Upper lobe of left lung (tissue), 6 donors: ENCODE measurements around the gene USP22. TPM values are rescaled to one million over a fixed set of nuclear protein-coding genes. Genes with fewer than 3 reads are reported as not detected.

Experiments
- ATAC-seq, 2 donors: fragments of 200-7000 bp; cut with Tn5 transposase; one replicate each; pipeline ENCODE4 v1.9.1; 2022; ENCODE audit warnings: mild to moderate bottlenecking in 2 of 2, moderate library complexity in 2 of 2; ENCODE audit not compliant: low FRiP score in 2 of 2
- DNase-seq, 2 donors: peaks; one replicate each; pipeline ENCODE4 v3.0.0-alpha.2; 2019 to 2020
- H3K27ac ChIP-seq, 4 donors: fragments of 200-600 bp; sonication (generic); one replicate each; pipeline ENCODE4 v1.5.1; 2016 to 2019
- H3K27me3 ChIP-seq, 4 donors: fragments of 200-600 bp; sonication (generic); one replicate each; pipeline ENCODE4 v1.5.1; 2017 to 2019
- H3K36me3 ChIP-seq, 4 donors: fragments of 200-600 bp; sonication (generic); one replicate each; pipeline ENCODE4 v1.5.1; 2016 to 2019
- H3K4me1 ChIP-seq, 4 donors: fragments of 200-600 bp; sonication (generic); one replicate each; pipeline ENCODE4 v1.5.1; 2018 to 2019
- H3K4me3 ChIP-seq, 4 donors: fragments of 200-600 bp; sonication (generic); one replicate each; pipeline ENCODE4 v1.5.1; 2017 to 2019; ENCODE audit warnings: mild to moderate bottlenecking in 2 of 4, moderate library complexity in 1 of 4
- H3K9me3 ChIP-seq, 4 donors: fragments of 200-600 bp; sonication (generic); one replicate each; pipeline ENCODE4 v1.5.1; 2018 to 2019
- EP300 ChIP-seq, 4 donors: sonication (generic); formaldehyde crosslinking; IDR thresholded peaks; one replicate each; pipeline ENCODE4 v1.5.1; 2017; ENCODE audit warnings: antibody characterized with exemption in 4 of 4, control low read depth in 2 of 4
- POLR2A ChIP-seq, 4 donors: fragments of 450-650 bp; IDR thresholded peaks; one replicate each; pipeline ENCODE4 v1.5.1; 2016 to 2017; ENCODE audit warnings: antibody characterized with exemption in 4 of 4, mild to moderate bottlenecking in 2 of 4
- POLR2AphosphoS5 ChIP-seq, 2 donors: sonication (generic); formaldehyde crosslinking; IDR thresholded peaks; one replicate each; pipeline ENCODE4 v1.5.1; 2017; ENCODE audit warnings: antibody characterized with exemption in 2 of 2
- WGBS, 2 donors: methylation state at CpG; one replicate each; pipeline ENCODE4 v1.1.5; 2017 to 2018; 5-methylcytosine and 5-hydroxymethylcytosine counted together
- total RNA-seq, 6 donors: library from RNA; depleted of rRNA in 4 of 6; stranded (reverse); fragments of >200 nt in 4 of 6; gene quantifications; one replicate each; pipeline versions ENCODE4 v1.1.0 to v1.2.1, GENCODE V29; 2016 to 2021
- TF ChIP-seq, protein P1 (sequence below), 6 experiments: fragments of 450-650 bp in 4 of 6; fragments of 200-600 bp in 2 of 6; sonication (generic) in 2 of 6; IDR thresholded peaks; one replicate each; pipeline ENCODE4 v1.5.1; 2016 to 2019; ENCODE audit warnings: antibody characterized with exemption in 6 of 6
- donor health status: DM: no; HTN: no; CAD: no; lungs with moderate emphysema.
- donor health status: DM: no; HTN: yes; CAD: no; lungs with severe emphysema.

Gene USP22
- total RNA-seq, 6 donors from 2014 or later, result 134 to 302 (median 177) TPM

DNA sequence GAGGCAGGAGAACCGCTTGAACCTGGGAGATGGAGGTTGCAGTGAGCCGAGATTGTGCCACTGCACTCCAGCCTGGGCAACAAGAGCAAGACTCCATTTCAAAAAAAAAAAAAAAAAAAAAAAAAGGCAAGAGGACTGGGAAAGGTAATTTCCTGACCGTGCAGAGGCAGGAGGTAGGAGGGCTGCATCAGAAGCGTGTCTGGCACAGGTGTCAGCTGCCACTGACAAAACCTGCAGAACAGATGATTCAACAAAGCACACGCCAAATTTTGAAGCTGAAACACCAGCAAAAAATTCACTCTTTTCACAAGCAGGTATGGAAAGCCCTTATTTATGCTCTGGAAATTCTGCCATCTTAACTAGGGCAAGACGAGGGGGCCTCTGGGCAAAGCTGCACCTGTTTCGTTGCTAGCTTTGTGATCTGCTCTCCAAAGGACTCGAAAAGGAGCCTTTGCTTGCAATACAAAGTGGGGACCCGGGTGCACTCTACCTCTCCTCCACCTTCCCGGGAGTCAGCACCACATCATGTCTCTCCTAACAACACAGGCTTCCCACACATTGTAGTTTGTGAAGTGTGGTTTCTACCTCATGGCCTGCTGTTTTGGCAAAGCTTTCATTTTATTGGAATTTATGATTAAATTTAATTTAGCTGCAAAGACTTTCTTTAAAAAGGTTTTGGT is 33.7 kb downstream of the USP22 start:
- H3K9me3 ChIP-seq, result no peaks in the 10 kb centered on the region
- H3K27me3 ChIP-seq, result no peaks in the 10 kb centered on the region
- no peak for ATAC-seq
- WGBS, 2 donors, result 84 to 88% methylated on average over 10 of the region's 10 CpGs
- H3K27ac ChIP-seq, result no peak overlapping the region
- H3K4me3 ChIP-seq, result no peak overlapping the region
- peaks cover 72 to 100% (median 95%) of the 10 kb centered on the region in 4 donors for H3K36me3 ChIP-seq
- no peak for TF ChIP-seq EP300 (IDR thresholded peaks at IDR 0.05)
- TF ChIP-seq, protein P1, sequence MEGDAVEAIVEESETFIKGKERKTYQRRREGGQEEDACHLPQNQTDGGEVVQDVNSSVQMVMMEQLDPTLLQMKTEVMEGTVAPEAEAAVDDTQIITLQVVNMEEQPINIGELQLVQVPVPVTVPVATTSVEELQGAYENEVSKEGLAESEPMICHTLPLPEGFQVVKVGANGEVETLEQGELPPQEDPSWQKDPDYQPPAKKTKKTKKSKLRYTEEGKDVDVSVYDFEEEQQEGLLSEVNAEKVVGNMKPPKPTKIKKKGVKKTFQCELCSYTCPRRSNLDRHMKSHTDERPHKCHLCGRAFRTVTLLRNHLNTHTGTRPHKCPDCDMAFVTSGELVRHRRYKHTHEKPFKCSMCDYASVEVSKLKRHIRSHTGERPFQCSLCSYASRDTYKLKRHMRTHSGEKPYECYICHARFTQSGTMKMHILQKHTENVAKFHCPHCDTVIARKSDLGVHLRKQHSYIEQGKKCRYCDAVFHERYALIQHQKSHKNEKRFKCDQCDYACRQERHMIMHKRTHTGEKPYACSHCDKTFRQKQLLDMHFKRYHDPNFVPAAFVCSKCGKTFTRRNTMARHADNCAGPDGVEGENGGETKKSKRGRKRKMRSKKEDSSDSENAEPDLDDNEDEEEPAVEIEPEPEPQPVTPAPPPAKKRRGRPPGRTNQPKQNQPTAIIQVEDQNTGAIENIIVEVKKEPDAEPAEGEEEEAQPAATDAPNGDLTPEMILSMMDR (IDR thresholded peaks at IDR 0.05), result no peak
- no peak for TF ChIP-seq POLR2A (IDR thresholded peaks at IDR 0.05)
- no peak for TF ChIP-seq POLR2AphosphoS5 (IDR thresholded peaks at IDR 0.05)
- DNase-seq, result no peak
- peaks cover 0 to 3% (median 0%) of the 10 kb centered on the region in 4 donors for H3K4me1 ChIP-seq

DNA sequence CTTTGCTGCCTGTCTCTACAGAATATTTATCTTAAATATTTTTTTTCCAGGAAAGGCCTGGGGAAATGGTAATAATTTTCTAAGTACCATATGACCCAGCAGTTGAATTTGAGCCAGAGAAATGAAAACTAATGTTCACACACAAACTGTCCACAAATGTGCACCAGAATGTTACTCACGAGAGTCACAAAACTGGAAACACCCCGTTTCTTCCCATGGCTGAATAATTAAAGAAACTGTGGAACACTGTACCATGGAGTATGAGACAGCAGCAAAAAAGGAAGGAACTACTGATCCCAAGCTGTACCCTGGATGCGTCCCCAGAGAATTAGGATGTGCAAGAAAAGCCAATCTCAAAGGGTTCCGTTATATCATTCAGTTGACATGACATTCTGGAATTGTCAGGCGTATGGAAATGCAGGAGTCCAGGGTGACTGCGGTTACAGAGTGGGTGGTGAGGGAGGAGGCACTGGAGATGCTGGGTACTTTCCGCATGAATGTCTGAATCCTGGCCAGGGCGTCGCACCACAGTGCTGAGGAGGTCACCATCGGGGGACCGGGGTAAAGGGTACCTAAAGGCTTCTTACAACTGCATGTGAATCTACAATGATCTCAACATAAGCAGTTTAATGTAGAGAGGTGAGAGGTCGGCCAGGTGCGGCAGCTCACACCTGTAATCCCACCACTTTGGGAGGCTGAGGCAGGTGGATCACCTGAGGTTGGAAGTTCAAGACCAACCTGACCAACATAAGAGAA is 34.5 kb downstream of the USP22 start:
- no peaks in the 10 kb centered on the region for H3K27me3 ChIP-seq
- H3K9me3 ChIP-seq, result no peaks in the 10 kb centered on the region
- H3K4me1 ChIP-seq, result peaks cover 0 to 3% (median 0%) of the 10 kb centered on the region in 4 donors
- no peak overlapping the region for H3K4me3 ChIP-seq
- H3K36me3 ChIP-seq, result peaks cover 77 to 100% (median 95%) of the 10 kb centered on the region in 4 donors
- WGBS, 2 donors, result 87 to 93% methylated on average over 13 of the region's 13 CpGs
- DNase-seq, result no peak
- TF ChIP-seq POLR2A (IDR thresholded peaks at IDR 0.05), result no peak
- TF ChIP-seq EP300 (IDR thresholded peaks at IDR 0.05), result no peak
- TF ChIP-seq, protein P1 (IDR thresholded peaks at IDR 0.05), result no peak
- no peak for TF ChIP-seq POLR2AphosphoS5 (IDR thresholded peaks at IDR 0.05)
- H3K27ac ChIP-seq, result no peak overlapping the region
- ATAC-seq, result no peak

DNA sequence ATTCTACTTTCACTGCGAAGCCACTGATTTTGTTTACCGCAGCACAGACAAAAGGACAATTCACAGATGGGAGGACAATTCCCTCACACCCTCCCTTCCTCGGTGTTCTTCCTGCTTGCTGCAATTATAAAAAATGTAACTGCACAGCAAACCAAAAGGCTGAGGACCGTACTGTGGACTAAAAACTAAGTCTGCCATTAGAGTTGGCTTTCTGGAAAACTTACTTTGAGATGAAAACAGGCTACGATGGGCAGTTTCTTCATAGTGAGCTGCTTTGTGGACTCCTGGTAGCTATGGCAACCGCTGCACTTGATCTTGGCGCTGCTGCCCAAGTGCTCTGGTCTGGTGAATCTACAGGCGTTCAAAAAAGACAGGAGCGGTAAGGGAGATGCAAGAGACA is 35.2 kb downstream of the USP22 start:
- no peak for TF ChIP-seq EP300 (IDR thresholded peaks at IDR 0.05)
- TF ChIP-seq, protein P1 (IDR thresholded peaks at IDR 0.05), result no peak
- TF ChIP-seq POLR2AphosphoS5 (IDR thresholded peaks at IDR 0.05), result no peak
- TF ChIP-seq POLR2A (IDR thresholded peaks at IDR 0.05), result no peak
- H3K4me1 ChIP-seq, result peaks cover 0 to 3% (median 0%) of the 10 kb centered on the region in 4 donors
- no peaks in the 10 kb centered on the region for H3K9me3 ChIP-seq
- WGBS, 2 donors, result 79 to 86% methylated on average over 9 of the region's 9 CpGs
- H3K27ac ChIP-seq, result no peak overlapping the region
- peaks cover 81 to 100% (median 95%) of the 10 kb centered on the region in 4 donors for H3K36me3 ChIP-seq
- no peaks in the 10 kb centered on the region for H3K27me3 ChIP-seq
- ATAC-seq, result no peak
- DNase-seq, result no peak
- no peak overlapping the region for H3K4me3 ChIP-seq

DNA sequence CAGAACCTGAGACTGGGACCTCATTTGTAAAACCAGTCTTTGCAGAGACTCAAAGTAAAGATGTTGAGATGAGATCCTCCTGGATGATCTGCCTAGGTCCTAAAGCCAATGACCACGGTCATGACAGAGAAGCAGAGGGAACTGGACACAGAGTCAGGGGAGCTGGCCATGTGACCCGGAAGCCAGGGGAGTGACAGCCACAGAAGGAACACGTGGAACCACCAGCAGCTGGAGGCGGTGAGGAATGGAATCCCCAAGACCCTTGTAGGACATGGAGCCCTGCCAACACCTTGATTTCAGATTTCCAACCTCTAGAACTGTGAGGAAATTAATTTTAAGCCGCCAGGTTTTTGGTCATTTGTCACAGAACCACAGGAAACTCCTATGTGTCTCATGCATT is 37.0 kb downstream of the USP22 start:
- TF ChIP-seq POLR2A (IDR thresholded peaks at IDR 0.05) (no peak), EP300 (IDR thresholded peaks at IDR 0.05) (no peak), POLR2AphosphoS5 (IDR thresholded peaks at IDR 0.05) (no peak)
- TF ChIP-seq, protein P1 (IDR thresholded peaks at IDR 0.05), result no peak
- H3K4me1 ChIP-seq, result peaks cover 3 to 13% (median 9%) of the 10 kb centered on the region in 4 donors
- 72 to 73% methylated on average over 5 of the region's 5 CpGs for WGBS, 2 donors
- H3K4me3 ChIP-seq, result no peak overlapping the region
- no peak for DNase-seq
- H3K36me3 ChIP-seq, result peaks cover 77 to 100% (median 96%) of the 10 kb centered on the region in 4 donors
- no peak for ATAC-seq
- no peak overlapping the region for H3K27ac ChIP-seq
- H3K9me3 ChIP-seq, result no peaks in the 10 kb centered on the region
- no peaks in the 10 kb centered on the region for H3K27me3 ChIP-seq
